MM.1S (cell line): Measurements from ENCODE around the gene SFTA2.

Experiments used
- DNase-seq: peaks from one replicate; pipeline ENCODE4 v3.0.0-alpha.2; 2015
- H2AFZ ChIP-seq: fragments of 300-600 bp; sonication (generic); 2 replicates; pipeline ENCODE4 v1.6.0; 2016; ENCODE audit warnings: antibody characterized with exemption, low read length
- H3F3A ChIP-seq: fragments of 300-600 bp; sonication (generic); 2 replicates; pipeline ENCODE4 v1.6.1; 2016; ENCODE audit warnings: mild to moderate bottlenecking, antibody characterized with exemption, low read length, moderate library complexity, mixed read lengths; ENCODE audit not compliant: insufficient read depth
- H3K27ac ChIP-seq: fragments of 300-600 bp; sonication (generic); 2 replicates; pipeline ENCODE4 v1.5.1; 2016; ENCODE audit warnings: mild to moderate bottlenecking, low read length
- H3K27me3 ChIP-seq: fragments of 300-600 bp; sonication (generic); replicated peaks from 2 replicates; pipeline ENCODE4 v1.6.0; 2016; ENCODE audit warnings: low read length; ENCODE audit not compliant: insufficient read depth
- H3K36me3 ChIP-seq: fragments of 300-600 bp; sonication (generic); replicated peaks from 2 replicates; pipeline ENCODE4 v1.6.1; 2016; ENCODE audit warnings: mild to moderate bottlenecking, low read length, mixed read lengths; ENCODE audit not compliant: insufficient read depth
- H3K4me1 ChIP-seq: fragments of 300-600 bp; sonication (generic); 2 replicates; pipeline ENCODE4 v1.6.1; 2016; ENCODE audit warnings: low read length, mixed read lengths
- H3K4me2 ChIP-seq: fragments of 300-600 bp; sonication (generic); 2 replicates; pipeline ENCODE4 v1.6.0; 2016; ENCODE audit warnings: low read depth, low read length
- H3K4me3 ChIP-seq: fragments of 300-600 bp; sonication (generic); 2 replicates; pipeline ENCODE4 v1.5.1; 2016; ENCODE audit warnings: low read length, mixed read lengths
- H3K79me2 ChIP-seq: fragments of 300-600 bp; sonication (generic); 2 replicates; pipeline ENCODE4 v1.6.1; 2016; ENCODE audit warnings: mixed run types, low read length, mixed read lengths
- H3K9ac ChIP-seq: fragments of 300-600 bp; sonication (generic); 2 replicates; pipeline ENCODE4 v1.6.1; 2016; ENCODE audit warnings: low read length, mixed read lengths
- H3K9me2 ChIP-seq: fragments of 300-600 bp; sonication (generic); replicated peaks from 2 replicates; pipeline ENCODE4 v1.6.1; 2016; ENCODE audit warnings: mild to moderate bottlenecking, low read length, mixed read lengths; ENCODE audit not compliant: insufficient read depth
- H3K9me3 ChIP-seq: fragments of 300-600 bp; sonication (generic); replicated peaks from 2 replicates; pipeline ENCODE4 v1.6.1; 2016; ENCODE audit warnings: mild to moderate bottlenecking, low read length, mixed read lengths; ENCODE audit not compliant: insufficient read depth
- H4K20me1 ChIP-seq: fragments of 300-600 bp; sonication (generic); 2 replicates; pipeline ENCODE4 v1.6.1; 2016; ENCODE audit warnings: mild to moderate bottlenecking, low read length, moderate library complexity, mixed read lengths; ENCODE audit not compliant: insufficient read depth
- CTCF ChIP-seq: fragments of 300-600 bp; sonication (generic); IDR thresholded peaks from 2 replicates; pipeline ENCODE4 v1.5.1; 2016; ENCODE audit warnings: antibody characterized with exemption, low read length, mixed read lengths
- EZH2 ChIP-seq: fragments of 300-600 bp; sonication (generic); optimal IDR thresholded peaks from 2 replicates; pipeline ENCODE3; 2017; ENCODE audit warnings: low read depth, mild to moderate bottlenecking, antibody characterized with exemption, low read length, mixed read lengths
- EZH2phosphoT487 ChIP-seq: fragments of 300-600 bp; sonication (generic); IDR thresholded peaks from 2 replicates; pipeline ENCODE4 v1.6.1; 2018; ENCODE audit warnings: antibody characterized with exemption, low read length

Gene SFTA2

DNA sequence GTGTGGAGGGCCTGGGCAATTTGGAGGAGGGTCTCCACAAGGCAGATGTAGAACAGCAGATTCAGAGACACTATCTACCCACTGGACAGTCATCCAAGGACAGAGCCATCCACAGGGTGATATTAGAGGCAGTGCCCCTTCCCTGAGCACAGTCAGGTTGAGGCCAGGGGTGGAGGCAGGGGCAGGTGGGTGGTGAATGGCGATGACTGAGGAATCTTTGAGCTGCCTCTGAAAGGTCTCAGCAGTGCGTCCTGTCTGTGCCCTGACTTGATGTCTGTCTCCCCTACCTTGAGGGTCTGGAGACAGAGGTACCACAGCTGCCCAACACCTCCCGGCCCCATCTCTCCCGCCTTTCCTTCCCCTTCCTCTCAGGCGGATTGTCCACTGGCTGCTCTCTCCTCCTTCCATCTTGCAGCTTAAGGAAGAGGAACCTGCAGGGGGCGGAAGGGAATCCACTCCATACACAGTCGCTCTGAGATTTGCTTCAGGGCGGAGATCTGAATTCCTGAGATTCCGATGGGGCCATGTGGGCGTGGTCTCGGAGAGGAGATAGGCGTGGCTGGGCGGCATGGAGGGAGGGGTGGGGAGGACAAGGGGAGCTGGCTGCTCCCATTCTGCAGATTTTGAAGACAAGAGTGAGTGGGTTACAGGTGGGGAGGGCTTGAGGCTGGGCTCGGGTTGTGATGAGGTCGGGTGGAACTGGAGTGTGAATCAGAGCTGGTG is 10.5 kb upstream of the SFTA2 start:
- Histone ChIP-seq H2AFZ (no peak overlapping the region), H3K4me3 (no peak overlapping the region), H3F3A (no peaks in the 10 kb centered on the region), H3K9me2 (no peaks in the 10 kb centered on the region), H3K4me1 (no peaks in the 10 kb centered on the region), H3K36me3 (no peaks in the 10 kb centered on the region), H3K9ac (no peak overlapping the region), H3K27me3 (peaks cover 37% of the 10 kb centered on the region), H3K27ac (no peak overlapping the region), H3K79me2 (no peaks in the 10 kb centered on the region), H3K9me3 (no peaks in the 10 kb centered on the region), H3K4me2 (no peak overlapping the region), H4K20me1 (no peaks in the 10 kb centered on the region)
- TF ChIP-seq CTCF (no peak), EZH2phosphoT487 (no peak), EZH2 (no peak)
- DNase-seq, result no peak

DNA sequence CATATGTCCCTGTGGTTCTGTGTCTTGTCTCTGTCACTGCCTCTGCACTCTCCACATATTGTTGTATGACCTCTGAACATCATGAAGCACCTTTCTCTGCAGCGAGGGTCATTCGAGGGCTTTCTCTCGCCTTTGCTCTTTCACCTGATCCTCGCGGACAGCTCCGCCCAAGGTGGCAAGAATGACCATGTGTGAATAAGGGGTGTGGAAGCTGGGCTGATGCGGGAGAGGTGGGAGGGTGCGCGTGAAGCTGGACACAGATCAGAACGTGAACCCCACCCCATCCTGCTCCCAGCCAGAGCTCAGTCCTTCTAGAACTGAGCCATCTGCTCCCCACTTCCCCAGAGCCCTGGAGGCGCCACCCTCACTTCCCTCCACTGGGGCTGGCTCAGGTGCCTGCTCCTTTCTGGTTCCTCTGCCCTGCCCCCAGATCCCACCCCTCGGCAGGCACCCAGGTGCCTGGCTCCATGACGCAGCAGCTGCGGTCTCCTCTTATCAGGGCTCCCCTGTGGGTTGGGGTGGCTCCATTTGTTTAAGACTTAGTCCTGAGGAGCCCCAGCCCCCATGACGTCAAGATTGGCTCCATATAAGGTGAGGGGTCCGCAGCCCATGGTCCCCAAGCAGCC is 8.5 kb upstream of the SFTA2 start, which contains the start of gene MUCL3:
MUCL3 (plus strand) TSS at position 613 of the 626 bp plus-strand sequence. CDS start 27 bp downstream, outside the sequence.
- Histone ChIP-seq H3K4me2 (no peak within 1 kb of the TSS), H3K36me3 (no peaks in the 10 kb centered on the region), H3K9me2 (no peaks in the 10 kb centered on the region), H3K27ac (no peak within 1 kb of the TSS), H3K79me2 (no peaks in the 10 kb centered on the region), H3K9me3 (no peaks in the 10 kb centered on the region), H2AFZ (no peak within 1 kb of the TSS), H3K27me3 (peaks cover 41% of the 10 kb centered on the region), H3F3A (no peaks in the 10 kb centered on the region), H3K4me3 (no peak within 1 kb of the TSS), H3K4me1 (no peaks in the 10 kb centered on the region), H3K9ac (no peak within 1 kb of the TSS), H4K20me1 (no peaks in the 10 kb centered on the region)
- DNase-seq, result no peak
- TF ChIP-seq EZH2phosphoT487 (no peak), CTCF (no peak), EZH2 (no peak)

GRCh38 chr6:30939473-30939872 is 7.5 kb upstream of the SFTA2 start:
- H3K4me1 ChIP-seq, result no peaks in the 10 kb centered on the region
- no peaks in the 10 kb centered on the region for H3K9me2 ChIP-seq
- no peak overlapping the region for H3K27ac ChIP-seq
- peaks cover 41% of the 10 kb centered on the region for H3K27me3 ChIP-seq
- H3F3A ChIP-seq, result no peaks in the 10 kb centered on the region
- H3K4me2 ChIP-seq, result no peak overlapping the region
- H2AFZ ChIP-seq, result no peak overlapping the region
- H3K79me2 ChIP-seq, result no peaks in the 10 kb centered on the region
- no peak overlapping the region for H3K9ac ChIP-seq
- TF ChIP-seq EZH2phosphoT487 (no peak), CTCF (no peak), EZH2 (no peak)
- H3K4me3 ChIP-seq, result no peak overlapping the region
- H3K36me3 ChIP-seq, result no peaks in the 10 kb centered on the region
- H3K9me3 ChIP-seq, result no peaks in the 10 kb centered on the region
- no peak for DNase-seq
- no peaks in the 10 kb centered on the region for H4K20me1 ChIP-seq
